Measurements from ENCODE around the gene KIZ.

Gene KIZ, protein sequence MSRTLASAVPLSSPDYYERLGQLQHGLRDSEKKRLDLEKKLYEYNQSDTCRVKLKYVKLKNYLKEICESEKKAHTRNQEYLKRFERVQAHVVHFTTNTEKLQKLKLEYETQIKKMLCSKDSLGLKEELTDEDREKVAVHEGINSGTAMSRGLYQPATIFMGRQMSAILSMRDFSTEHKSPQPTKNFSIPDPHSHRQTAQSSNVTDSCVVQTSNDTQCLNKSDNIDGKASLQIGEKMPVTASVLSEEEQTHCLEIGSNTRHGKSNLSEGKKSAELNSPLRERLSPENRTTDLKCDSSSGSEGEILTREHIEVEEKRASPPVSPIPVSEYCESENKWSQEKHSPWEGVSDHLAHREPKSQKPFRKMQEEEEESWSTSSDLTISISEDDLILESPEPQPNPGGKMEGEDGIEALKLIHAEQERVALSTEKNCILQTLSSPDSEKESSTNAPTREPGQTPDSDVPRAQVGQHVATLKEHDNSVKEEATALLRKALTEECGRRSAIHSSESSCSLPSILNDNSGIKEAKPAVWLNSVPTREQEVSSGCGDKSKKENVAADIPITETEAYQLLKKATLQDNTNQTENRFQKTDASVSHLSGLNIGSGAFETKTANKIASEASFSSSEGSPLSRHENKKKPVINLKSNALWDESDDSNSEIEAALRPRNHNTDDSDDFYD

GRCh38 chr20:21125849-21126580 is at the start of gene KIZ:
Gene KIZ (plus strand): TSS chr20:21126082. CDS start chr20:21126116, 34 bp downstream.
- DNase-seq (ENCODE audit: extremely low read depth in 1 of 2, low read depth in 1 of 2), result peak; percentile 90 to 97

GRCh38 chr20:21077809-21078345 is 48.0 kb upstream of the KIZ start:
- DNase-seq (ENCODE audit: extremely low read depth in 1 of 2, low read depth in 1 of 2), result no peak

DNA sequence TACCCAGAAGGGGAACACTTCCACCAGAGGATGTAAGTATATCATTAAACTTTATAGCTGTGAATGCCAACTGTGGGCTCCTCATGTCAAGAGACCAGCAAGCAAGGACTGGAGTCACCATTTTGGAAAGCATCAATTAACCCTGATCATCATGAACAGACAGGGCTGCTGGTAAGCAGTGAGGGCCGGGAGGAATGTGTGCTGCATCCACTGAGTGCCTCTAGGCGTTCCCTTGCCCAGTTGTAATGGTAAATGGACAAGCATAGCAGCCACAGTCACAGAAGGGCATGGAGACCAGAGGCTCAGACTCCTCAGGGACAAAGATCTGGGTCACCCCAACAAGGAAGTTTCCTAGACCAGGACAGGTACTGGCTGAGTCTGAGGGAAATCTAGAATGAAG is 43.3 kb upstream of the KIZ start:
- no peak for DNase-seq (ENCODE audit: extremely low read depth in 1 of 2, low read depth in 1 of 2)

GRCh38 chr20:21083825-21084325 is 42.0 kb upstream of the KIZ start:
- no peak for DNase-seq (ENCODE audit: extremely low read depth in 1 of 2, low read depth in 1 of 2)

DNA sequence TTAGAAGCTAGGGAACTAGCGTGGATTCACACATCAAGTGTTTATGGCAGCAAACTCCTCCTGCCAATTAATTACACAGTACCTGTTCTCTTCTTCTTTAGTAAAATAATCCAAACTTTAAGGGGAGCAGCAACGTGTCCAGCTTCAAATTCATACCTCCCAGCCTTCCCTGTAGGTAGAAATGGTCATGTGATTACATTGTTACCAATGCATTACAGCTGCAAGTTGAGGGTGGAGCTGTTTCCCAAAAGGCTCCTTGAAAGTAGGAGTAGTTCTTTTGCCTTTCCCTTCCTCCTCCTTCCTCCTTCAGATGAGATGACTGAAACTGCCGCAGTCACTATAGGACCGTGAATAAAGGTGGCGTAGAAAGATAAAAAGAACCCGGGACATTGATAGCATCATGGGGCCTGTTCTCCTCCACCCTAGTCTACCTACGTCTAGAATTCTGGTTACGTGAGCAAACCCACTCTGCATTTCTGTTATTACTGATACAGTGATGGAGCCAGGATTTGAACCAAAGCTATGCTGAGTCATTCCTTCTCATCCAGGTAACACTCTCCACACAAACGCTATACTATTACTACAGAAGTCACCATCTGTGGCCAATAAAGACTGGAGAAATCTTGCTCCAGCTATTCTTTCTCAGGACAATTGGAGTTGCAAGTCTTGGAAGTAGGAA is 37.9 kb upstream of the KIZ start:
- DNase-seq (ENCODE audit: extremely low read depth in 1 of 2, low read depth in 1 of 2), result no peak

- DNase-seq (ENCODE audit: extremely low read depth in 1 of 2, low read depth in 1 of 2), result no peak
Observed at GRCh38 chr20:21089391-21089790, 36.5 kb upstream of the KIZ start.

GRCh38 chr20:21090111-21090618 is 35.7 kb upstream of the KIZ start:
- no peak for DNase-seq (ENCODE audit: extremely low read depth in 1 of 2, low read depth in 1 of 2)

- DNase-seq (ENCODE audit: extremely low read depth in 1 of 2, low read depth in 1 of 2), result no peak
Observed at GRCh38 chr20:21090721-21091120, 35.2 kb upstream of the KIZ start.

- no peak for DNase-seq (ENCODE audit: extremely low read depth in 1 of 2, low read depth in 1 of 2)
Observed at GRCh38 chr20:21092806-21093205, 33.1 kb upstream of the KIZ start.

- DNase-seq (ENCODE audit: extremely low read depth in 1 of 2, low read depth in 1 of 2), result no peak
Observed at GRCh38 chr20:21096321-21097043, 29.4 kb upstream of the KIZ start.

GRCh38 chr20:21099751-21100577 is 25.9 kb upstream of the KIZ start:
- DNase-seq (ENCODE audit: extremely low read depth in 1 of 2, low read depth in 1 of 2), result no peak

DNA sequence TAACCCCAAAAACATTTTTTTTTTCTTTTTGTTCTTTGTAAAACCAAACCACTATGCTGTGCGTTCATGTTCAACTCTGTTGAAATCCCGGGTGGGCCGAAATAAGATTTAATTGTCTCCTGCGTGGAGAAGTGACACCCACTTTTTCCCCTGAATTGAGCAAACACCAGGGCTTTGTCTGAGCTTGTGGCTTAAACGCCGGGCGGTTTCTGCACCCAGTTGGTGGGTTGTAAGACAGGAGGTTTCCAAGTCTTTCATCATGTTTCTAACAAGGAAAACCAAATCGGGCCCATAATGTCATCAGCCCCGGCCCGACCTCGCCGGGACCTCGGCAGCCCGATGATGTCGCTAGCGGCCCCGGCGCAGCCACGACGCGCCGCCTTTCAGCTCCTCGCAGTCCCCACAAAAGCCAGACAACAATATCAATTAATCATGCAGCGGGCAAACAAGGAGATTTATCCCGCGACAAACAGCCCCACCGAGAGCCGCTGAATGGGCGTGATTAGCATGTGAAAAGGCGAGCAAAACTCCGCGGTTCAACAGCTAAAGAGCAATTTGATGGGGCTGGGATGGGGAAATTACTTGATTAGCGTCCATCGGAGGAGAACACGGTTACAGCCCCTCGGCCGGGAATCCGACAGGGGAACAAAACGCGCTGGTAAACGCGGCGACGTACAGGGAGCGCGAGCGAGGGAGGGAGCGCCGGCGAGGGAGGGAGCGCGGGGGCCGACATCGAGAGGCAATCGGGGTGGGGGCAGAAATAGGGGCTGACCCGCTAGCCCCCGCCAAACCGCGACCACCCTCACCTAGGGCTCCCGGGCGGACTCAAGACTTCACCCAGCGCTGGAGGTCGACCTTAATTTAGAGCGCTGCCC is 25.1 kb upstream of the KIZ start:
- peak in 1 of 2 donors; percentile 17 for DNase-seq (ENCODE audit: extremely low read depth in 1 of 2, low read depth in 1 of 2)

DNA sequence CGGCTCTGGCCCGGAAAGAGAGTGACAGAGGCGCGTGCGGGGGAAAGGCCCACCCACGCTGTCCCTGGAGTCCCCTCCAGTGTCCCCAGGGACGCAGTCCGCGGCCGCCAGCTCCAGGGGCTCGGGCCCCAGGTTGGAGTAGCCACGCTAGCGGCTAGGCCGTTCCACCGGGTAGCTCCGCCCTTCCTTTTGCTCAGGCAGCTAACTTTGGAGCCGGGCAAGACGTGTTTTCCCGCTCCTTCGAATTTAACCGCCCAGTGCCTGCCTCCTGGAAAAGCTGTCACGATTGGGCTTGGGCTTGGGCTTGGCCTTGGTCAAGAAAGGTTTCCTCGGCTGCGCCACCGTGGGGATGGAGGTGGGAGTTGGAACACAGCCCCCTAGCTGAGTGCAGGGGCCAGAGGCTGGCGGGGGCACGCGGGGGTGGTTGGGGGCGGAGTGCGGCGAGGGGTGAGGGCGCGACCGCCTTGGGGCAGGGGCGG is 24.4 kb upstream of the KIZ start:
- DNase-seq (ENCODE audit: extremely low read depth in 1 of 2, low read depth in 1 of 2), result no peak

DNA sequence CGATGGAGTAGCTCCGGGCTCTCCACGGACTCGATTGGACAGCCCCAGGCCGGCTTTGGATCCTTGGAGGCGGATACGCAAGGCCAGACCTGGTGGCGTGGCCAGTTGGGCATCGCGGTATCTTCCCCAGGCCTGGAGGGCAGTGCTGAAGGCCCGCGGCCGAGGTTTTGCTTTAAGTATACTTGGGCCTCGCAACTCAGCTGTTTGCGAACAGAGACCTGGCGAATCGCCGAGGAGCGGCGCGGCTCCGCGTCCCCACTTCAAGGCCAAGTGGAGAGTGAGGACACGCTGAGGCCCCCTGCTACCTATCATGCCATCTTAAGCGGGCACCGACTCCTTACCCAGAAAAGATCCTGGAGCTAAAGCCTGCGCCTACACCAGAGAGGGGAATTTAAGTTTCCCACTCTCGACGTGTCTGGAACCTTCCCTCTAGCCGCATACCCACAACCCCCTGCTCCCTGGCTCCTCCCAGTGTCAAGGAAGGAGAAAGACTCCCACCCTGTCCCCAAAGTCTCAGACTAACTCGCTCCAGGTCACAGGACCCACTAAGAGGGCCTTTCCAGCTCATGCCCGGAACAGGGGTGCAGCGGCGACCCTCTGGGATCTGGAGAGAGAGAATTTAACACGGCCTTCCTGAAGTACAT is 23.8 kb upstream of the KIZ start:
- DNase-seq (ENCODE audit: extremely low read depth in 1 of 2, low read depth in 1 of 2), result no peak

GRCh38 chr20:21102603-21103311 is 23.1 kb upstream of the KIZ start:
- peak in 1 of 2 donors; percentile 21 for DNase-seq (ENCODE audit: extremely low read depth in 1 of 2, low read depth in 1 of 2)

- no peak for DNase-seq (ENCODE audit: extremely low read depth in 1 of 2, low read depth in 1 of 2)
Observed at GRCh38 chr20:21103582-21104465, 22.1 kb upstream of the KIZ start.
